Ramos (cell line): ENCODE measurements around the gene UBE2O.

ENCODE experiments used
- in situ Hi-C: fragments of 300-500 bp; cut with MboI; formaldehyde crosslinking; loops from one replicate; pipeline ENCODE4 v1.14.3; 2022; ENCODE audit warnings: low sequenced_read_pairs; ENCODE audit not compliant: unreplicated experiment

The UBE2O gene

GRCh38 chr17:76444518-76445311, 8.2 kb downstream of the UBE2O start:
- in situ Hi-C loops, result no loop called here

GRCh38 chr17:76442341-76443338, 10.3 kb downstream of the UBE2O start:
- in situ Hi-C loops, result no loop called here

- in situ Hi-C loops, result no loop called here
Observed at GRCh38 chr17:76441686-76442340, 11.1 kb downstream of the UBE2O start.

- in situ Hi-C loops, result no loop called here
Observed at GRCh38 chr17:76440751-76441362, 12.1 kb downstream of the UBE2O start.

GRCh38 chr17:76439314-76439928, 13.5 kb downstream of the UBE2O start:
- in situ Hi-C loops, result no loop called here

GRCh38 chr17:76438906-76439305, 14.0 kb downstream of the UBE2O start:
- in situ Hi-C loops, result no loop called here

- in situ Hi-C loops, result no loop called here
Observed at GRCh38 chr17:76437467-76438402, 15.2 kb downstream of the UBE2O start.

- in situ Hi-C loops, result no loop called here
Observed at GRCh38 chr17:76435751-76436150, 17.2 kb downstream of the UBE2O start.

GRCh38 chr17:76434870-76435269, 18.1 kb downstream of the UBE2O start:
- in situ Hi-C loops, result no loop called here

GRCh38 chr17:76433693-76434092, 19.3 kb downstream of the UBE2O start:
- in situ Hi-C loops, result no loop called here

- in situ Hi-C loops, result no loop called here
Observed at GRCh38 chr17:76432712-76433336, 20.1 kb downstream of the UBE2O start.

- in situ Hi-C loops, result no loop called here
Observed at GRCh38 chr17:76432004-76432403, 20.9 kb downstream of the UBE2O start.

GRCh38 chr17:76431509-76431908, 21.4 kb downstream of the UBE2O start:
- in situ Hi-C loops, result no loop called here

- in situ Hi-C loops, result no loop called here
Observed at GRCh38 chr17:76428511-76428910, 24.4 kb downstream of the UBE2O start.

GRCh38 chr17:76427501-76428231, 25.3 kb downstream of the UBE2O start:
- in situ Hi-C loops, result no loop called here

GRCh38 chr17:76426853-76427252, 26.1 kb downstream of the UBE2O start:
- in situ Hi-C loops, result no loop called here

- in situ Hi-C loops, result no loop called here
Observed at GRCh38 chr17:76422860-76423259, 30.1 kb downstream of the UBE2O start.

- in situ Hi-C loops, result no loop called here
Observed at GRCh38 chr17:76422406-76422805, 30.5 kb downstream of the UBE2O start.
